HG03342 (cell line): ENCODE results near the gene CD3G.
"Not testable (repeated sequence)": the region's sequence is repeated elsewhere in the genome, so short reads cannot be mapped to it uniquely, and the experiment has no call there.

ENCODE experiments used
- ATAC-seq: cut with Tn5 transposase; IDR thresholded peaks from one replicate; pipeline ENCODE4 v1.9.1; 2021; ENCODE audit warnings: mild to moderate bottlenecking, moderate library complexity; ENCODE audit not compliant: unreplicated experiment

The CD3G gene

DNA sequence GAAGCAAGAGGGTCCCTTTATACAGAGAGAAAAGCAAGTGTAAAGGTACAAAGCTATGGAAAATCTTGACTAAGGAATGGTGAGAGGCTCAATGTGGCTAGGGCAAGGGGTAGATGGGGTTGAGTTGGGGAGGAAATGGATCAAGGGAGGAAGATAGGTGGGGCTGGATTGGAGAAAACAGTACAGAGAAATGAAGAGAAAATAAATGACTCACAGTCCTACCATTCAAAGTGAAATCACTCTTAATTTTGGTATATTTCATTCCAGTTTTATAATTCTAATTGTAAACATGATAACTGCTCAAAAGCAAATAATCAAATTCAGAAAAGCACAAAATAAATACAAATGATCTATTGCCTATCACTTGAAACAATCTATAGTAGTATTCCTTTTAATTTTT is 31.8 kb downstream of the CD3G start:
- ATAC-seq: no peak

GRCh38 chr11:118379497-118379896 is 35.4 kb downstream of the CD3G start:
- no peak for ATAC-seq

GRCh38 chr11:118380571-118380970 is 36.4 kb downstream of the CD3G start:
- ATAC-seq: no peak

DNA sequence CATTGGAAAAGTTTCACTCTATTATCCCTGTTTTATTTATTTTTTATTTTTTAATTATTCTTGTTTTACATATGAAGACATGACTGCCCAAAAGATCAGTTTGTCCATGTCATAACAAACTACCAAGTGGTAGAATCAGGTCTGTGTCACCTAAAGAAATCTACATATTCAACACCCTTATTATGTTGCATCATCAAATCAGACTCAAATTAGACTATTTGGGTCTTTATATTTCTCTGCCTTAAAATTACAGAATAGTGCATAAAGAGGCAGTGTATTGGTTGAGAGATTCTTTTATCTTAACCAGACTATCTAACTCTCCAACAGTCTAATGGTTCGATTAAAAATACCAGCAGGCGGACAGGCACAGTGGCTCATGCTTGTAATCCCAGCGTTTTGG is 38.8 kb downstream of the CD3G start:
- ATAC-seq: no peak

DNA sequence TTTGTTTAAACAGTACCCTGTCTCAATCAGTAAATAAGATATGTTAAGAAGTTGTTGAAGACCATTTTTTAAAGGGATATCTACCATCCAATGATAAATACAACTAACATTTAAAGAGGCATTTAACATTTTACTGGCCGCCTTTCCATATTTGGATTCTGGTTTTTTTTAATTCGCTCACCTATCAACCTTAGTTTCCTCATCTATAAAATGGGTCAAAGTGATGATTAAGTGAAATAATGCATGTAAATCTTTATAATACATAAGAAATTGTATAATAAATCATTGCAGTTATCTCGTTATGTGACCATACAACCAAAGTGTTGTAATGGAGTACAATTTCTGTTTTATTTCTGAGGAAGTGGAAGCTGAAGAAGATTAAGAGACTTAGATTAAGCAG is 39.5 kb downstream of the CD3G start:
- ATAC-seq: no peak

DNA sequence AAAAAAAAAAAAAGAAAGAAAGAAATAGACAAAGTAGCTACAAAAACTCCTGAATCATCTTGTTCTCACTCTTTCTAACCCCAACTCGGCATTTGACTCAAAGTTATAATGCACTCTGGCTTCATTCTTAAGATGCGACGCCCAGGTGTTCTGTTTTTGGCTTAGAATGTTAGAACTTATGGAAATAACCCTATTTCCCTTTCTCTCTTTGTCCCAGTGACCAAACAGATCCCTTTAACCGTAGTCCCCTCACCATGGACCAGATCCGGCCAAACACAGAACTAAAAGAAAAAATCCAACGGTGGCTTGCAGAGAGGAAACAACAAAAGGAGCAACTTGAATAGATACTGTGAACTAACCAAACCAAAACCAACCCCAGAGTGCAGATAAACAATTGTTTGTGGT is 52.0 kb downstream of the CD3G start:
- ATAC-seq: no peak

DNA sequence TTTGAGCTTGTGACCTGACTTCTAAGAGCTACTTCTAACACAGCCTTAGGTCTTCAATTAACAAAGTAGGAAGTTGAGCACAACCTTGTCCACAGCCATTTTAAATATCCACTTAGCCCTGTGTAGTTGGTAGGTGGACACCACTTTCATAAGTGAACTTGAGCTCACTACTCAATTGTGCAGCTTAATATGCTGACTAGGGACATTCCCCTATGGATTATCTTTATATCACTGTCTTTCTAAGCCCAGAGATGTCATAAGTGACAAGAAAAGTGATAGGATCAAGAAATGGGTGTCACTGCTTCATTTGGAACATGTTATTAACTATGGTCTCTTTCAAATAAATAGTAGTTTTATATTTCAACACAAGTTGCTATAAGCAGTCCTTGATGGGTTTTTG is 53.3 kb downstream of the CD3G start:
- ATAC-seq: no peak

DNA sequence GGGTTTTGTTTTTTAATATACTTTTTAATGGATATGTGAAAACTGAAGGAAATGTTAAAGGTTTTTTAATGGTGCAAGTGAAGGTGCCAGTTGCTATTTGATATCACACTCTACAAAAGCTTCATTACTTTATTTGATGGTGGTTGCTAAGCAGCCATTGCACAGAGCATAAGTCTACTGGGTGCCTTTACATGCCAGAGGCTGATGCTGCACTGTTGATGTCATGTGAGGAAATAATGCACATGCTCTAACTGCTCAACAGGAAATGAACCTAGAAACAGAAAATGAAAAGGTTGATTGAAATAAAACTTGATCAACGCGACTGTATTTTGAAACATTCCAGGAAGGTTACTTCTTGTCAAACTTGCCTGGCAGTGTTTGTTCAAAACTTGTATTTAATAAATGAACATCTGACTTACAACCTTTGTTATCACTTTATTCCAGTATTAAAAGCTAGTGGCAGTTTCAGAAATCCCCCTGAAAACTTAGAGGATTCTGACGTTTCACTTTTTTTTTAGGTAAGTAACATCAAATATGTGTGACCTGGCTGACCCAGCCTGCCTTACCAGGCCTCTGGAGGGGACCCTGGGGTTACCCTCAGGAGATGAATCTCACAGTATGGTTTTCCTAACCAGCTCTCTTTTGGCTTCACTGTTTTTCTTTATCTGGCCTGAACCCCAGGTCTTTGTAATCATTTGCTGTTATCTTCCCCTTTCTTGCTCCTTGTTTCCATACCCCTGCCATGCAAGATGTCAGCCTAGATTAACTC is 54.8 kb downstream of the CD3G start:
- ATAC-seq: peak; percentile 46

GRCh38 chr11:118401151-118401879 is 57.2 kb downstream of the CD3G start, which contains the start of gene ATP5MG:
Gene ATP5MG (plus strand): TSS chr11:118401606. CDS start chr11:118401666, 60 bp downstream.
- peak; percentile 54 for ATAC-seq

DNA sequence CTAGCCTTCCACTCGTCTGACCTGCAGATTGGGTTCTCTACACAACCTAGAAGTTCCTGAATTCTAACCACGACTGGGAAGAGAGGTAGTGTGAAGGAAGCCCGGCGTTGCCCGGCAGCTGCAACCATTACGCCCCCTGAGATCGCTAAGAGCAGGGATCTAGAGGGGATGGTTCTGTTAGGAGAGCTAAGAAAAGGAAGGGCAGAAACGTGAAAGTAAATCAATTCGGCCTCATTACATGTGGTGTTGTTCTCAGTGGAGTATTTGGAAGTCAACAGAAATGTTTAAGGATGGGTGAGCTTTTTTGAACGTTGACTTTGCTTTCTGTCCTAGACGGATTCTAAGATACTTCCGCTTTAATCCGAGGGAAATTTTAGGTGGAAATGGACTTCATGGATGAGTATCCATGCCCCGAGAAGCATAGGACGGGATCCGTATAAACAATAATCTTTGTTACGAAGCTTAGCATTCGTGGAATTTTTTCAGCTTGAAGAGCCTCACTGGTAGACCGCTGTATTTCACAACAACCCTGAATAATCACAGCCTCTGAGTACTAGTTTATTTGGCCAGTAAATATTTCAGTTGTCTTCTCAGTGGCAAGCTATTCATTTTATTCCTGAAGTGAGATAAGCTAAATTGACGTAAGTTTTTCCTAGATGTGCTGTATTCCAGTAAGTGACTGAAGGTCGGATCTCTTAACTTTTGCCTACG is 57.9 kb downstream of the CD3G start:
- no peak for ATAC-seq

DNA sequence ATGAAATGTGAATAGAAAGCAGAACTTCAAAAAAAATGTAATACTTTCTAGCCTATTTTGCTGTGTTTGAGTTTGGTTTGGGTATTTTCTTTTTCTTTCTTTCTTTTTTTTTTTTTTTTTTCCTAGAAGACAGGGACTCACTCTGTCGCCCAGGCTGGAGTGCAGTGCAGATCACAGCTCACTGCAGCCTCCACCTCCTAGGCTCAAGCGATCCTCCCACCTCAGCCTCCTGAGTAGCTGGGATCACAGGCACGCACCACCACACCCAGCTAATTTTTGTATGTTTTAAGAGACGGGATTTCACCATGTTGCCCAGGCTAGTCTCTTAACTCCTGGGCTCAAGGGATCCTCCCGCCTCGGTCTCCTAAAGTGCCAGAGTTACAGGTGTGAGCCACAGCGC is 58.5 kb downstream of the CD3G start:
- ATAC-seq: not testable (repeated sequence)
